ENCODE measurements around the gene PURA. TPM values are rescaled to one million over a fixed set of nuclear protein-coding genes. Genes with fewer than 3 reads are reported as not detected.
A peak's percentile ranks its signal among the peaks of the same experiment; 100 is the strongest.

Gene PURA
- total and polyA plus RNA-seq, 4 donors, result 2.8 to 14.7 (median 5.6) TPM

- WGBS, result 3% methylated on average over 52 of the region's 52 CpGs
- Histone ChIP-seq H3K4me1 (ENCODE audit: control insufficient read depth in 4 of 4, insufficient read depth in 4 of 4, low read length in 3 of 4) (peaks cover 11 to 46% (median 31%) of the 10 kb centered on the region in 4 donors), H3K27ac (ENCODE audit: low read depth in 1 of 2, low read length in 2 of 2) (peak overlapping the region; percentile 88 to 97), H3K9ac (ENCODE audit: low read depth in 1 of 2, low read length in 2 of 2) (peak overlapping the region; percentile 59 to 72), H3K27me3 (ENCODE audit: control insufficient read depth in 4 of 4, insufficient read depth in 4 of 4, low read length in 3 of 4) (no peaks in the 10 kb centered on the region), H3K36me3 (ENCODE audit: control insufficient read depth in 4 of 4, insufficient read depth in 3 of 4, low read depth in 1 of 4, low read length in 3 of 4) (no peaks in the 10 kb centered on the region), H3K4me3 (ENCODE audit: low read depth in 1 of 3, low read length in 3 of 3) (peak overlapping the region; percentile 80 to 95 (median 80)), H3K9me3 (ENCODE audit: control insufficient read depth in 4 of 4, low read length in 3 of 4) (no peaks in the 10 kb centered on the region)
- peak; percentile 24 for TF ChIP-seq YY1 (IDR thresholded peaks at IDR 0.05)
- no peak for TF ChIP-seq FOXA1 (IDR thresholded peaks at IDR 0.05)
- peak; percentile 47 for DNase-seq (ENCODE audit: low spot score)
Measured at GRCh38 chr5:140108093-140109017, 5.6 kb upstream of the PURA start.

DNA sequence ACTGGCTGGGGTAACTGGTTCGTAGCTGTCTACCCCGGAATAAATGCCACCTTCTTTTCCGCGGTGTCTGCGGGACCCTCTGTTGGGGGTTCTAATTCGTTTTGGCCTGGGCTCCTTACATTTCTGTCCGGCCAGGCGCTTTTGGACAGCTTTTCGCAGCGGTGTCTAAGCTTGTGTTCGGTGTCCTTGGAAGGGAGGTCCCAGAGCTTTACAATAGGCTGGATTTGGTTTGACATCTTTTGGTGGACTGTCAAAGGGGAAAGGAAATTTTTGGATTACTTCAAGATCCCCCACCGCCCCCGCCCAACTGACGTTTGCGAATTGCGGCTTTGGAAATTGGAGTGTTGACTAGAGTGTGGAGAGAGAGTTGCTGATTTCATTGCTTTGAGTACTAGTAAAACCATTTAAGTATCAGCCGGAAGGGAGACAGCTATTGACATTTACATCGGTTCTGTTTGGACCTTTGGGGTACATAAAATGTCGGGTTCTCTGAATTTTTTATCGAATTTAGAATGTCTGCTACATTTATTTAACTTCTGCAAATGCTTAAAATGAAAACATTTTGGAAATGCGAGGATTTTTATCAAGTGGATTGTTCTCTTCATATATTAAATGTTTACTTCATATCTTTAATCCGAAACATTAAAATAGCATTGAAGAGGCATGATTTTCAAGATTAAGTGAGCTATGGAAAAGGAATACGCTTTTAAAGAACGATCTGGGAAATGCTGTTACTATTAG is 4.7 kb upstream of the PURA start:
- peaks cover 11 to 48% (median 31%) of the 10 kb centered on the region in 4 donors for H3K4me1 ChIP-seq (ENCODE audit: control insufficient read depth in 4 of 4, insufficient read depth in 4 of 4, low read length in 3 of 4)
- no peaks in the 10 kb centered on the region for H3K27me3 ChIP-seq (ENCODE audit: control insufficient read depth in 4 of 4, insufficient read depth in 4 of 4, low read length in 3 of 4)
- H3K27ac ChIP-seq (ENCODE audit: low read depth in 1 of 2, low read length in 2 of 2), result no peak overlapping the region
- peak overlapping the region in 1 of 2 donors; percentile 50 for H3K9ac ChIP-seq (ENCODE audit: low read depth in 1 of 2, low read length in 2 of 2)
- WGBS, result 55% methylated on average over 24 of the region's 24 CpGs
- H3K9me3 ChIP-seq (ENCODE audit: control insufficient read depth in 4 of 4, low read length in 3 of 4), result no peaks in the 10 kb centered on the region
- H3K36me3 ChIP-seq (ENCODE audit: control insufficient read depth in 4 of 4, insufficient read depth in 3 of 4, low read depth in 1 of 4, low read length in 3 of 4), result no peaks in the 10 kb centered on the region
- peak overlapping the region in 2 of 3 donors; percentile 80 for H3K4me3 ChIP-seq (ENCODE audit: low read depth in 1 of 3, low read length in 3 of 3)
- TF ChIP-seq JUND (IDR thresholded peaks at IDR 0.05) (no peak), TAF1 (conservative IDR thresholded peaks at IDR 0.05) (no peak), MAX (IDR thresholded peaks at IDR 0.05) (no peak), EGR1 (IDR thresholded peaks at IDR 0.05; ENCODE audit: low read depth in 2 of 2) (no peak), NR2F2 (IDR thresholded peaks at IDR 0.05) (no peak), RXRA (IDR thresholded peaks at IDR 0.05) (no peak), GABPA (IDR thresholded peaks at IDR 0.05 in 1 of 2, conservative IDR thresholded peaks at IDR 0.05 in 1 of 2) (no peak), YY1 (IDR thresholded peaks at IDR 0.05) (no peak), SP1 (IDR thresholded peaks at IDR 0.05) (no peak), FOXA2 (IDR thresholded peaks at IDR 0.05) (no peak), ATF3 (IDR thresholded peaks at IDR 0.05) (no peak), HNF4A (conservative IDR thresholded peaks at IDR 0.05) (no peak), RAD21 (IDR thresholded peaks at IDR 0.05) (no peak), HNF4G (IDR thresholded peaks at IDR 0.05) (no peak), FOXA1 (IDR thresholded peaks at IDR 0.05) (no peak)
- TF ChIP-seq, protein P1, sequence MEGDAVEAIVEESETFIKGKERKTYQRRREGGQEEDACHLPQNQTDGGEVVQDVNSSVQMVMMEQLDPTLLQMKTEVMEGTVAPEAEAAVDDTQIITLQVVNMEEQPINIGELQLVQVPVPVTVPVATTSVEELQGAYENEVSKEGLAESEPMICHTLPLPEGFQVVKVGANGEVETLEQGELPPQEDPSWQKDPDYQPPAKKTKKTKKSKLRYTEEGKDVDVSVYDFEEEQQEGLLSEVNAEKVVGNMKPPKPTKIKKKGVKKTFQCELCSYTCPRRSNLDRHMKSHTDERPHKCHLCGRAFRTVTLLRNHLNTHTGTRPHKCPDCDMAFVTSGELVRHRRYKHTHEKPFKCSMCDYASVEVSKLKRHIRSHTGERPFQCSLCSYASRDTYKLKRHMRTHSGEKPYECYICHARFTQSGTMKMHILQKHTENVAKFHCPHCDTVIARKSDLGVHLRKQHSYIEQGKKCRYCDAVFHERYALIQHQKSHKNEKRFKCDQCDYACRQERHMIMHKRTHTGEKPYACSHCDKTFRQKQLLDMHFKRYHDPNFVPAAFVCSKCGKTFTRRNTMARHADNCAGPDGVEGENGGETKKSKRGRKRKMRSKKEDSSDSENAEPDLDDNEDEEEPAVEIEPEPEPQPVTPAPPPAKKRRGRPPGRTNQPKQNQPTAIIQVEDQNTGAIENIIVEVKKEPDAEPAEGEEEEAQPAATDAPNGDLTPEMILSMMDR (IDR thresholded peaks at IDR 0.05; ENCODE audit: low read depth, low read length, missing input control), result no peak
- TF ChIP-seq, protein P2, sequence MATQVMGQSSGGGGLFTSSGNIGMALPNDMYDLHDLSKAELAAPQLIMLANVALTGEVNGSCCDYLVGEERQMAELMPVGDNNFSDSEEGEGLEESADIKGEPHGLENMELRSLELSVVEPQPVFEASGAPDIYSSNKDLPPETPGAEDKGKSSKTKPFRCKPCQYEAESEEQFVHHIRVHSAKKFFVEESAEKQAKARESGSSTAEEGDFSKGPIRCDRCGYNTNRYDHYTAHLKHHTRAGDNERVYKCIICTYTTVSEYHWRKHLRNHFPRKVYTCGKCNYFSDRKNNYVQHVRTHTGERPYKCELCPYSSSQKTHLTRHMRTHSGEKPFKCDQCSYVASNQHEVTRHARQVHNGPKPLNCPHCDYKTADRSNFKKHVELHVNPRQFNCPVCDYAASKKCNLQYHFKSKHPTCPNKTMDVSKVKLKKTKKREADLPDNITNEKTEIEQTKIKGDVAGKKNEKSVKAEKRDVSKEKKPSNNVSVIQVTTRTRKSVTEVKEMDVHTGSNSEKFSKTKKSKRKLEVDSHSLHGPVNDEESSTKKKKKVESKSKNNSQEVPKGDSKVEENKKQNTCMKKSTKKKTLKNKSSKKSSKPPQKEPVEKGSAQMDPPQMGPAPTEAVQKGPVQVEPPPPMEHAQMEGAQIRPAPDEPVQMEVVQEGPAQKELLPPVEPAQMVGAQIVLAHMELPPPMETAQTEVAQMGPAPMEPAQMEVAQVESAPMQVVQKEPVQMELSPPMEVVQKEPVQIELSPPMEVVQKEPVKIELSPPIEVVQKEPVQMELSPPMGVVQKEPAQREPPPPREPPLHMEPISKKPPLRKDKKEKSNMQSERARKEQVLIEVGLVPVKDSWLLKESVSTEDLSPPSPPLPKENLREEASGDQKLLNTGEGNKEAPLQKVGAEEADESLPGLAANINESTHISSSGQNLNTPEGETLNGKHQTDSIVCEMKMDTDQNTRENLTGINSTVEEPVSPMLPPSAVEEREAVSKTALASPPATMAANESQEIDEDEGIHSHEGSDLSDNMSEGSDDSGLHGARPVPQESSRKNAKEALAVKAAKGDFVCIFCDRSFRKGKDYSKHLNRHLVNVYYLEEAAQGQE (IDR thresholded peaks at IDR 0.05), result no peak
- TF ChIP-seq, protein P3, sequence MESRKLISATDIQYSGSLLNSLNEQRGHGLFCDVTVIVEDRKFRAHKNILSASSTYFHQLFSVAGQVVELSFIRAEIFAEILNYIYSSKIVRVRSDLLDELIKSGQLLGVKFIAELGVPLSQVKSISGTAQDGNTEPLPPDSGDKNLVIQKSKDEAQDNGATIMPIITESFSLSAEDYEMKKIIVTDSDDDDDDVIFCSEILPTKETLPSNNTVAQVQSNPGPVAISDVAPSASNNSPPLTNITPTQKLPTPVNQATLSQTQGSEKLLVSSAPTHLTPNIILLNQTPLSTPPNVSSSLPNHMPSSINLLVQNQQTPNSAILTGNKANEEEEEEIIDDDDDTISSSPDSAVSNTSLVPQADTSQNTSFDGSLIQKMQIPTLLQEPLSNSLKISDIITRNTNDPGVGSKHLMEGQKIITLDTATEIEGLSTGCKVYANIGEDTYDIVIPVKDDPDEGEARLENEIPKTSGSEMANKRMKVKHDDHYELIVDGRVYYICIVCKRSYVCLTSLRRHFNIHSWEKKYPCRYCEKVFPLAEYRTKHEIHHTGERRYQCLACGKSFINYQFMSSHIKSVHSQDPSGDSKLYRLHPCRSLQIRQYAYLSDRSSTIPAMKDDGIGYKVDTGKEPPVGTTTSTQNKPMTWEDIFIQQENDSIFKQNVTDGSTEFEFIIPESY (IDR thresholded peaks at IDR 0.05), result no peak
- no peak for DNase-seq (ENCODE audit: low spot score)

Measured in liver (tissue), 9 donors.